ENCODE measurements around the gene PLOD2.
A peak's percentile ranks its signal among the peaks of the same experiment; 100 is the strongest.

PLOD2 gene

DNA sequence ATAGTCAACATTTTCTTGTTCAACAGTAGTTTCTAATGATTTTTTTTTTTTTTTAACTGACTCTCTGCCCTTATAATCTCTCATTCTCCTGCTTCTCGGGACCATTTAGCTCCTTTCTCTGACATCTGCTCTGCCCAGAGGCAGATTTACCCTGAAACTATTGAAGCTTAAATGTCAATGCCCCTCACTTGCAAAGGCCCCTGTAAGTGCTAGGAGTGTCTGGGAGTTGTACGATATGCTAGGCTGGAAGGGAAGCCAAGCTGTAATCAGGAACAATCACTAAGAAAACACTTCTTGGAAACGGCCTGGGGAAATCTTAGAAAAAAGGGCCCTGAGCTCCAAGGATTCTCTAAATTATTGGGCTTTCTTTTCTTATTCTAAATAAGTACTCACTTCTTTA, 5.8 kb upstream of the PLOD2 start:
- peaks cover 3% of the 10 kb centered on the region for H3K79me1 ChIP-seq (replicated peaks; ENCODE audit: low read length, poor library complexity, severe bottlenecking)
- H2AFZ ChIP-seq (ENCODE audit: low read depth, low read length), result no peak overlapping the region

GRCh38 chr3:146166415-146166821, 5.4 kb upstream of the PLOD2 start:
- H3K27me3 ChIP-seq (ENCODE audit: control insufficient read depth in 1 of 2, insufficient read depth in 1 of 2, low read length in 2 of 2), result no peaks in the 10 kb centered on the region
- peak overlapping the region; percentile 66 for H3K27ac ChIP-seq (ENCODE audit: low read length, poor library complexity, severe bottlenecking)
- no peak overlapping the region for H3K18ac ChIP-seq (ENCODE audit: low read depth in 1 of 2, low read length in 2 of 2)
- H2AK5ac ChIP-seq (ENCODE audit: low read length, severe bottlenecking), result no peak overlapping the region
- H3K79me1 ChIP-seq (replicated peaks; ENCODE audit: low read length, poor library complexity, severe bottlenecking), result peaks cover 3% of the 10 kb centered on the region
- WGBS, result 79% methylated on average over 3 of the region's 4 CpGs
- H3K4ac ChIP-seq (ENCODE audit: low read depth in 1 of 2, low read length in 2 of 2), result no peak overlapping the region
- no peak overlapping the region for H2BK5ac ChIP-seq (ENCODE audit: low read depth, low read length, poor library complexity, severe bottlenecking)
- DNase-seq, result peak; percentile 37
- H3K36me3 ChIP-seq (ENCODE audit: control insufficient read depth in 1 of 2, insufficient read depth in 2 of 2, low read depth in 1 of 2, low read length in 2 of 2), result no peaks in the 10 kb centered on the region
- no peak overlapping the region for H2AFZ ChIP-seq (ENCODE audit: low read depth, low read length)
- no peak overlapping the region for H4K91ac ChIP-seq (ENCODE audit: low read length)
- H3K23ac ChIP-seq (ENCODE audit: low read length in 2 of 2), result no peak overlapping the region
- H2BK120ac ChIP-seq (ENCODE audit: low read depth, low read length), result no peak overlapping the region
- H4K8ac ChIP-seq (ENCODE audit: low read length), result no peak overlapping the region
- no peak overlapping the region for H2BK15ac ChIP-seq (ENCODE audit: low read depth, poor library complexity, severe bottlenecking)
- H2BK12ac ChIP-seq (ENCODE audit: low read length in 2 of 2), result no peak overlapping the region
- H3K9ac ChIP-seq (ENCODE audit: low read length), result peak overlapping the region; percentile 66
- H3K14ac ChIP-seq (ENCODE audit: low read length in 2 of 2), result no peak overlapping the region
- no peaks in the 10 kb centered on the region for H3K4me1 ChIP-seq (ENCODE audit: control insufficient read depth, insufficient read depth, low read depth, low read length)
- no peak overlapping the region for H3K4me3 ChIP-seq (ENCODE audit: insufficient read depth in 1 of 2, low read depth in 1 of 2, low read length in 2 of 2)
- H3K9me3 ChIP-seq (ENCODE audit: control insufficient read depth, low read length), result peaks cover 5% of the 10 kb centered on the region
- H3K4me2 ChIP-seq (ENCODE audit: low read length, poor library complexity, severe bottlenecking), result no peak overlapping the region

More for the DNA sequence above, 5.8 kb upstream of the PLOD2 start:
- DNase-seq, result no peak
- Histone ChIP-seq H3K4me3 (ENCODE audit: insufficient read depth in 1 of 2, low read depth in 1 of 2, low read length in 2 of 2) (no peak overlapping the region), H3K4me1 (ENCODE audit: control insufficient read depth, insufficient read depth, low read depth, low read length) (no peaks in the 10 kb centered on the region), H2BK120ac (ENCODE audit: low read depth, low read length) (no peak overlapping the region), H4K8ac (ENCODE audit: low read length) (no peak overlapping the region), H3K27me3 (ENCODE audit: control insufficient read depth in 1 of 2, insufficient read depth in 1 of 2, low read length in 2 of 2) (no peaks in the 10 kb centered on the region), H3K4me2 (ENCODE audit: low read length, poor library complexity, severe bottlenecking) (no peak overlapping the region), H3K27ac (ENCODE audit: low read length, poor library complexity, severe bottlenecking) (peak overlapping the region; percentile 66), H3K14ac (ENCODE audit: low read length in 2 of 2) (no peak overlapping the region), H4K91ac (ENCODE audit: low read length) (no peak overlapping the region), H3K18ac (ENCODE audit: low read depth in 1 of 2, low read length in 2 of 2) (no peak overlapping the region), H3K36me3 (ENCODE audit: control insufficient read depth in 1 of 2, insufficient read depth in 2 of 2, low read depth in 1 of 2, low read length in 2 of 2) (no peaks in the 10 kb centered on the region), H3K9ac (ENCODE audit: low read length) (peak overlapping the region; percentile 66), H3K23ac (ENCODE audit: low read length in 2 of 2) (no peak overlapping the region), H3K4ac (ENCODE audit: low read depth in 1 of 2, low read length in 2 of 2) (no peak overlapping the region), H3K9me3 (ENCODE audit: control insufficient read depth, low read length) (peaks cover 5% of the 10 kb centered on the region), H2BK5ac (ENCODE audit: low read depth, low read length, poor library complexity, severe bottlenecking) (no peak overlapping the region), H2BK12ac (ENCODE audit: low read length in 2 of 2) (no peak overlapping the region), H2BK15ac (ENCODE audit: low read depth, poor library complexity, severe bottlenecking) (no peak overlapping the region), H2AK5ac (ENCODE audit: low read length, severe bottlenecking) (no peak overlapping the region)
- 46% methylated on average over 1 of the region's 3 CpGs for WGBS

- Histone ChIP-seq H3K27ac (ENCODE audit: low read length, poor library complexity, severe bottlenecking) (peak overlapping the region; percentile 60), H2BK5ac (ENCODE audit: low read depth, low read length, poor library complexity, severe bottlenecking) (no peak overlapping the region), H2BK120ac (ENCODE audit: low read depth, low read length) (no peak overlapping the region), H2AFZ (ENCODE audit: low read depth, low read length) (no peak overlapping the region), H3K36me3 (ENCODE audit: control insufficient read depth in 1 of 2, insufficient read depth in 2 of 2, low read depth in 1 of 2, low read length in 2 of 2) (no peaks in the 10 kb centered on the region), H2AK5ac (ENCODE audit: low read length, severe bottlenecking) (no peak overlapping the region), H3K4me2 (ENCODE audit: low read length, poor library complexity, severe bottlenecking) (no peak overlapping the region), H3K14ac (ENCODE audit: low read length in 2 of 2) (no peak overlapping the region), H3K79me1 (replicated peaks; ENCODE audit: low read length, poor library complexity, severe bottlenecking) (peaks cover 3% of the 10 kb centered on the region), H3K23ac (ENCODE audit: low read length in 2 of 2) (no peak overlapping the region), H3K27me3 (ENCODE audit: control insufficient read depth in 1 of 2, insufficient read depth in 1 of 2, low read length in 2 of 2) (no peaks in the 10 kb centered on the region), H3K4me3 (ENCODE audit: insufficient read depth in 1 of 2, low read depth in 1 of 2, low read length in 2 of 2) (no peak overlapping the region), H4K8ac (ENCODE audit: low read length) (no peak overlapping the region), H2BK15ac (ENCODE audit: low read depth, poor library complexity, severe bottlenecking) (no peak overlapping the region), H3K9ac (ENCODE audit: low read length) (peak overlapping the region; percentile 31), H4K91ac (ENCODE audit: low read length) (no peak overlapping the region), H3K4ac (ENCODE audit: low read depth in 1 of 2, low read length in 2 of 2) (no peak overlapping the region), H3K9me3 (ENCODE audit: control insufficient read depth, low read length) (peaks cover 4% of the 10 kb centered on the region), H3K4me1 (ENCODE audit: control insufficient read depth, insufficient read depth, low read depth, low read length) (peaks cover 2% of the 10 kb centered on the region), H2BK12ac (ENCODE audit: low read length in 2 of 2) (no peak overlapping the region), H3K18ac (ENCODE audit: low read depth in 1 of 2, low read length in 2 of 2) (no peak overlapping the region)
- no CpG with 5 or more reads among the region's 2 CpGs for WGBS
- DNase-seq, result no peak
These were observed 4.9 kb upstream of the PLOD2 start for GRCh38 chr3:146165877-146166276.

GRCh38 chr3:146164971-146165769, 4.2 kb upstream of the PLOD2 start:
- Histone ChIP-seq H3K36me3 (ENCODE audit: control insufficient read depth in 1 of 2, insufficient read depth in 2 of 2, low read depth in 1 of 2, low read length in 2 of 2) (no peaks in the 10 kb centered on the region), H2BK5ac (ENCODE audit: low read depth, low read length, poor library complexity, severe bottlenecking) (no peak overlapping the region), H2AK5ac (ENCODE audit: low read length, severe bottlenecking) (no peak overlapping the region), H3K4me1 (ENCODE audit: control insufficient read depth, insufficient read depth, low read depth, low read length) (peaks cover 2% of the 10 kb centered on the region), H3K27ac (ENCODE audit: low read length, poor library complexity, severe bottlenecking) (peak overlapping the region; percentile 60), H2BK12ac (ENCODE audit: low read length in 2 of 2) (peak overlapping the region; percentile 15 to 20), H3K4me3 (ENCODE audit: insufficient read depth in 1 of 2, low read depth in 1 of 2, low read length in 2 of 2) (no peak overlapping the region), H3K27me3 (ENCODE audit: control insufficient read depth in 1 of 2, insufficient read depth in 1 of 2, low read length in 2 of 2) (no peaks in the 10 kb centered on the region), H2BK120ac (ENCODE audit: low read depth, low read length) (no peak overlapping the region), H3K14ac (ENCODE audit: low read length in 2 of 2) (no peak overlapping the region), H4K8ac (ENCODE audit: low read length) (no peak overlapping the region), H3K23ac (ENCODE audit: low read length in 2 of 2) (no peak overlapping the region), H3K4ac (ENCODE audit: low read depth in 1 of 2, low read length in 2 of 2) (peak overlapping the region in 1 of 2 experiments; percentile 11), H3K79me1 (replicated peaks; ENCODE audit: low read length, poor library complexity, severe bottlenecking) (peaks cover 3% of the 10 kb centered on the region), H3K9ac (ENCODE audit: low read length) (peak overlapping the region; percentile 31), H2BK15ac (ENCODE audit: low read depth, poor library complexity, severe bottlenecking) (no peak overlapping the region), H3K4me2 (ENCODE audit: low read length, poor library complexity, severe bottlenecking) (no peak overlapping the region), H4K91ac (ENCODE audit: low read length) (no peak overlapping the region), H3K9me3 (ENCODE audit: control insufficient read depth, low read length) (no peaks in the 10 kb centered on the region), H3K18ac (ENCODE audit: low read depth in 1 of 2, low read length in 2 of 2) (peak overlapping the region in 1 of 2 experiments; percentile 38), H2AFZ (ENCODE audit: low read depth, low read length) (no peak overlapping the region)
- 70% methylated on average over 7 of the region's 7 CpGs for WGBS
- DNase-seq, result no peak

Data from mesenchymal stem cell (in vitro differentiated cells and primary cell).